RPMI8226 (cell line): Measurements from ENCODE around the gene ABCA4.

Source experiments
- DNase-seq: peaks from one replicate; pipeline ENCODE4 v3.0.0-alpha.2; 2015

Gene ABCA4

DNA sequence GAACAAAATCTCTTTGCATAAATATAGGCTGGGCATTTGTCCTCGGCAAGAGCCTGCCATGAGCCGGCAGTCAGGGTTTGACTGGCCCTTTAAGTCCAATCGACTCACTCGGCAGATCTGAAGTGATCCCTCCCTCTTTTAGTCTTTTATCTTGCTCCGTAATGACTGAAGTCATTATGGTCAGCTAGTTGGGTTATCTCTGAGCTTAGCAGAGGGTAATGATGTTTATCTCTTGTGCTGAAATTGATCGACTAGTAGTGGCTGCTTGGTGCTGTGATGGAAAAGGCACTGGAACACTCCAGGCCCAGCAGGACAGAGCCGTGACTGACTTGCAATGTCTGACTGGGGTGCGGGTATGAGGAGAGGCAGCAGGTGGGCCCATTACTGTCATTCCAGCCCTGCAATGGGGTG is 468 bp upstream of the ABCA4 start:
- no peak for DNase-seq

DNA sequence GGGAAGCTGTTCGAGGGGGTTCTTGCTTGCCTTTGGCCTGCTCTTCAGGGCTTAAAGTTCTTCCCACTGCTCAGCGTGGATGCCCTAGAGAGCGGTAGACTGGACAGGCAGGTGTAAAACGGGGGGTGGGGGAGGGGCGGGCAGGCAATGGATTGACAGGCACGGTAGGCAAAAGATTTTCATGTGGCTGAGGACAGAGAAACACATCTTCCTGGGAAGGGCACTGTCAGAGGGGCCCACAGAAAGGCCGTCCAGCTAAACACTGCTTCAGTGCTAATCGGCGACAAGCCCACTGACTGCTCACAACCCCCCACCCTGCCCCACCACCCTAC is 412 bp downstream of the ABCA4 start:
- no peak for DNase-seq

DNA sequence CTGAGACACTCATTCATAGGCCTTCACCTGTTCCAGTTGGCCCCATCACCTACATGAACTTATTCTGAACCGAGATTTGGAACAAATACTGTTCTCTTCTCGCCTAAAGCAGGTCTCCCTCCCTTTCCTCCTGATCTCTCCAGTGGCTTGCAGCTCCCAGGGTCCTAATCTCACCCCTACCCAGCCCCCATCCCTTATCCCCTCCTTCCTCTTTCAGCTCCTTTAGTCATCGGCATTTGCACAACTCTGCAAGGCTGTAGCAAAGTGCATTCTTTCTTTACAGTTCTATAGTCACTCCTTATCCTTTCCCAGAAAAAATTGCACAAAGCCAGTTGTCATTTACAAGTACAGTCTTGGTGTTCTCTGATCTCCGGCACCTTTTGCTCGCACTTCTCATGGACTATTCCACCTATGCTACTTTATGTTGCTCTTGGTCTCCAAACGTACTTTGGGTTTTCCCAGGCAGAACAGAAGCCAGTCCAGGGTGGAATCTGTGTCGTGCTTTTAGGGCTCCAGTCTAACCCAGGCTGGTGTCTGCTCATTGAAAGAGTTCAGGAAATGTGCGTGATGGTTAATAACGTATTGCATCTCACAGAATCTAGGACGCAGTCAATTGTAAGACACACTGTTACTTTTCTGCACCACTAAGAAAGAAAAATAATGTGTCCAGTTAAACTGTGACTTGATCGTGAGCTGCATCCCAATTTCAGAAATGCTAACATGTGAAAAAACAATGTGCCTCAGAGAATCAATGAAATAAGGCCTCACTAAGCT is 965 bp downstream of the ABCA4 start:
- no peak for DNase-seq

DNA sequence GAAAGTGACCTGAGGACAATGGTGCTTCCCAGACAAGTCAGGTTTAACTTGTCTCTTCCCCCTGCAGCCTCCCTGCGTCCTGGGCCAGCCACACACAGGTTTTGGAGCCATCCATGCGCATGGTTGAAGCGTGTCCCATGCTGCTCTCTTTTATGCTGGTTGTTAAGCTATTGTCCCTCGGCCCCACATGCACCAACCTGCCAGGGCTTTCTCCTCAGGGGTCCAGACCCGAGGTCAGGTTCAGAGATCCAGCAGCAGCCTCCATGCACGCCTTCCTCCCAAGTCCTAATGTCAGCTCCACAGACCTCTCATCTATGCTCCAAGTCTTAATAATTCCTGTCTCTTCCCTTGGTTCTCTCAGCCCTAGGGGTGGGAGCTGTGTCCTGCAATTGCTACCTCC is 1.6 kb downstream of the ABCA4 start:
- DNase-seq, result no peak

DNA sequence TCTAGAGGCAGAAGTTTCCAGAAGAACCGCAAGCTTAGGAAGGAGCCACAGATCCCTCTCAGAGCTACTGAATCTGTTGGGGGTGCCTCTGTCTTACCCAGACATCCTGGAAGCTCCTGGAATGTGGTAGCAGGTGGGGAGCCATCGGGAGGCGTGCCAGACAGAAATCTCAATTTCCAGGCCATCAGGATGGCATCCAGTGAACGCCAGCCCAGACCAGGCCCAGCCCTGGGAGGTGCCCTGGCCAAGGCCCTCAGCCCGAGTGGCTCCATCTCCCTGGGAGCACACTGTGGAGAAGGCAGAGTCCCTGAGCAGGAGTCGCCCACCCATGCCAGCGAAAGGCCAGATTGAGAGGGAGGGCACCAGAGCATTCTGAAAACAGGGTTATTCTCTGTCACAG is 2.5 kb downstream of the ABCA4 start:
- no peak for DNase-seq

DNA sequence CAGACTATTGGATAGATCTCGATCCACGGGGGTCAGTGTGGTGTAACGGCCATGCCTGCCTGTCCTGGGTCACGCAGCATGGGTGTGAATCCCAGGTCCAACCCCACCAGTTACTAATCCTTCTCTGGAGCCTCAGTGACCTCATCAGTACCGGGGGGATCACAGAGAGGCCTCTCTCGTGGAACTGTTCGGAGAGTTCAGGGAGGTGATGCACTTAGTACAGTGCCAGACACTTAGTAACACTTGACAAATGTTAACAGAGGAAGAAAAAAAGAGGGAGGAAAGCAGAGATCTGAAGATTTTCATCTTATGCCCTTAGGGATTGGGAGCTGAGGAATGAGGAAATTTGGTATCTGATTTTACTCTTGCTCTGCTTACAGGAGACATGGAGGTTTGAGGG is 2.9 kb downstream of the ABCA4 start:
- no peak for DNase-seq

DNA sequence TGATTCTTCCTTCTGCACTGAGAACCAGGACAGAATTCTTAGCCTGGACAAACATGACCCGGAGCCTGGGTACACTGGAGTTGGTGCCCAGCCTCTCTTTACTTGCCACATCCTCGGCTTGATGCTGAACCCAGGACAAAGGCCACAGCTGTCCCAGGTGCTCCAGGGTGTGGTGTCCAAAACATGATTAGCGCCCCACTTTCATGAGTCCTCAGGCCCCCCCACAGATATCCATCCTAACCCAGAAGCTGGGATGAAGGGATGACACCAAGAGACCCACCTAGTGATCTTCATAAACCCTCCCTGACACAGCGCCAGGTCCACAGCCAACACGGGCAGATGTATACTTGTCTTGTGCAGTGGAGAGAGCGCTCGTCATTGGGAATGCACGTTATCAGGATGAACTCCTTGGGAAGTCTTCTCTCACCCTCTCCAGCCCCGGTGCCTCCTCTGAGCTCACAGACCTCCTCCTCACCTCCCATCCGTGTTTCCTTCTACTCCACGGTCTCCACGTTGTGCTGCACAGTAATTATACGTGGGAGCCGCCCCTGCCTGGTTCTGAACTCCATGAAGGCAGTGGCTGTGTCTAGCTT is 3.6 kb downstream of the ABCA4 start:
- no peak for DNase-seq

DNA sequence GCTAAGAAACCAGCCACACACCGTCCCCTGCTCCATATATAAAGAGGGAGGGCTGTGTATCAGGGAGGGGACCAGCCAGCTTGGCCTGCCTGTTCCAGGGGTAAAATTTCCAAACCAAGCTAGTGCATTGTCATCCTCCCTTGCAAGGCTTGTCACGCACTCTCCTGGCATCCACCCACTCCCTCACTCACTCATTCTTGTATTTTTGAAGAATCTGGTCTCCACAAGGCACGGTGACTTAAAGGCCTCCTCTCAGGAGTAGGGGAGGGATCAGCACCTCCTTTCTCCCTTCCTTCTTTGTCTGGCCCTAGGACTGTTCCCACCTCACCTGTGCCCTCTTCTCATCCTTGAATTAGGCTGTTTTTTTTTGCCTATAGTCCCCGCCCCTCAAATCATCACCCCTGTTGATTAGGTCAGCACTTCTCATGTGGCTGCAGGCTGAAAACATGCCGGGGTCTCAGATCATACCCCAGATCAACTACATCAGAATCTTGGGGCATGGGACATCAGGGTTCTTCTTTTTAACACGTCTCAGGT is 5.0 kb downstream of the ABCA4 start:
- no peak for DNase-seq

DNA sequence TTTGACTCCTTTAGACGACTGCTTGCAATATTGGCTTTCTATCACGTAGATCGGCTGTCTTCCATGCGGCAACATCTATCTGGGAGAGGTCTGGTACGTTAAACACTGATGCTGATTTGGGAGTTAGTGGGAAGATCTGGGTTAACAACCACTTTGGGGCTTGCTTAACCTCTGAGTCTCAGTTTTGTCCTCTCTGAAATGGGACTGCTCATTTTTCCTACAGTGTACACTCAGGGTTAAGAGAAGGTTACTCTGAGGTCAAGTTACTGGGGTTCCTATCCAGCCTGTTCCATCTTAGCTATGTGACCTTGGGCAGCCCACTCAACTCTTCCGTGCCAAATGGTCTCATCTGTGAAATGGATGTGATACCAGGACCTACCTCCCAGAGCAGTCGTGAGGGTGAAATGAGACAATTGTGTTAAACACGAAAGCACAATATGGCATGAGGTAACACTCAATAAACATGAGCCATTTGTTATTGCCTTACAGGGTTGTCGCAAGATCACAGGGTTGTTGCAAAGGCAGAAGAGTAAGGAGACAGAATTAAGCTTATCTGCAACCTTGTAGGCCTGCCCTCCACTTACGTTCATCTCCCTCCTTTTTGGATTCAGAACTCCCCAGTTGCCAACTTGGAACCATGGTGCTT is 5.6 kb downstream of the ABCA4 start:
- no peak for DNase-seq

DNA sequence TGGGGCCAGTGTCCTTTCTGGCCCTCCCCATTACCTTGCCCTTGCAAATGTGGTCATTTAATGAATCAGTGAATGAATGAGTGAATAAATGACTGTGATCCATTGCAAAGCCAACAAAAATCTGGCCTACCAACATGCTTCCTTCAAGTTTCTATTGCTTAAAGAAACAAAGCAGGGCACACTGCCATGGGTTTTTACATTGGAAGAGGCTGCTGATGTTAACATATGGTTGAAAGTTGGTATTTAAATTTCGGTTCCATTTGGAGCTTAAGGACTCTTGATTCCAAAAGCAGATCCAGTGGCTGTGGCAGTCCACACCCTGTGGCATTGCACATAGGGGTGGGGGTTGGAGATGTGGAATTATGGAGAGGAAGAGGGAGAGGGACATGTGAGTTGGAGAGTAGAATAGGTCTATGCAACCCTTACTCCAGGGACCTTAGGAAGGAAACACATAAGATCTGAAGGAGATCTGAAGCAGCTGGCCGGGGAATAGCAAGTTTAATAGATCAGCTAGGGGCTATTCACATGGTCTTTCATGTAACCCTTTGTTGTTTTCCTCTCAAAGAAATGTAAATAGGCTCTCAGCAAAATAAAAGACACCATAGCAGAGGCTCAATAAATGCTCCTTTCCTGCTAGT is 7.2 kb downstream of the ABCA4 start:
- no peak for DNase-seq

DNA sequence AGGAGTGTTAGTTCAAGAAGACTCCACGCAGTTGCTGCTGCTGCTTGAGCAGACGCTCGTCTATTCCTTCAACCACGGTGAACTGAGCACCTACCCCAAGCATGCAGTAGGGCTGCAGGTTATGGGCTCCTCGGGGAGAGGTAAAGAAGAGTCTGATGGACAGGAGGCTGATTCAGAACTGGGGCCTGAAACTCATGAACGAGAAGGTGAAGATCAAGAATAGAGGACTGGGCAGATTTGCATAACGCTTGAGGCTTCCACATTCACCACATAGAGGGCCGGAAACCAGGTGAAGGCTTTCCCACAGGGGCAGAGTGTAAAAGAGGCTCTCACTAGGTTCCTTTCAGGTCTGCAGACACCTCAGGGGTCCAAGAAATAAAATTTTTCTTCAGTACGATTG is 9.1 kb downstream of the ABCA4 start:
- no peak for DNase-seq

DNA sequence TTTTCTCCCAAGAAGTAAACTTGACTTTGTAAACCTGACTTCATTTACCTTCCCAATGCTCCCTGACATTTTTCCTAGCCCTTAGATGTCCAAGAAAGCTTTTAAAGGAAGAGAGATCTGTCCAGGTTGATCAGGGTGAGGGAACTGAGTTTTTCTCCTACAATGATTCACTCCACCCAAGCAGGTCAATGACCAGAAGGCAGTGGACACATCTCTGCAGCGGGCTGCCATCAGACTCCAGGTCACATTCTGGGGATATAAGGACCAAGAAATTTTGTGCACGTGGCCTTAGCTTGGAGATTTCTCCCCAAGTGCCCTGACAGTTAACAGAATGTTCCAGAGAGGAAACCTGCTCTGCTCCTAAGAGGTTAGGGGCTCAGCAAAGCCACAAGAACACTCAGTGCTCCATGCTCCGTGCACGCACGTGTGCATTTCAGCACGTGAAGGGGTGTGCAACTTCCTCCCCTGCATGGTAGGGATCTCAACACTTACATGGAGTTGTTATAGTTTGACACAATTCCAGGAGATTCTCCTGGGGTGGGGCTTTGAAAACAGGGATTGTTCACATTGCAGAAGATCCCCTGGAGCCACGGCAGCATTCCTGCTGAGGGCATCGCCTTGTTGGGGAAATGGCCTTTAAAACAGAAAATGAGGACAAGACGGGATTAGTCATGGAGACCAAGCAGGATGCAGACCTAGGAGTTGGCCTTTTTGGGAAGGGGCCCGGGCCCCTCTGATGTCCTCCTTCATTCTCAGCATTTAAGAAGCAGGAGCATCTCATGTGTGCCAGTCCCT is 9.8 kb downstream of the ABCA4 start:
- no peak for DNase-seq

DNA sequence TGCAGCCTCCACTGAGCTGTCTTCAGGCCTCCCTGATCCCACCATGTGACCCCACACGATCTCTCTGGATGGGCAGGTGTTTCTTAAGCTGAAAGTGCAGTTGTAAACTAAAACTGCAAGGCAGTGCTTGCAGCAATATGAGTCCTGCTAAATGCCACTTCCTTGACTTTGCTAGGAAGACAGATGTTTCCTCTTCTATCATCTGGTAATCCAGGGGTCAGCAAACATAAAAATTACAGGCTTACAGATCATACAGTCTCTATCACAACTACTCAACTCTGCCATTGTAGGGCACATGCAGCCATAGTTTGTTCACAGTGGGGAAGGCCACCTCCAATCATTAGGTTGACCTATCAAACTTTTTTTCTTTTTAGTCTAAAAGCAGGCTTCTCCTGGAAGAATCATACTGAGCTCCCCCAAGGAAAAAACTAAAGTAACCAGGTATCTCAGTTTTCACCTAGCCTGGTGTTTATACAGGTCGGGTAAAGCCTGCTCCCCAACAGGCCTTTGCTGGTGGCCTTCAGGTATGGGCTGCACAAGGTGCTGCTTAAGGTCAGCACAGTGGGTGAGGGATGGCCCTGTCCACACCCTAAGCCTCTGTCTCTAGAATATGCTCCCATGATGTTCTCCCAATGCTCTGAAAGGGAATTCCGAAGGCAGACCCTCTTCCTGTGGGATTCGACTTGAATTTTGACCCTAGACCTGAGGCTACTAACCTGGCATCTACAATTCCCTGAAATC is 10.8 kb downstream of the ABCA4 start:
- no peak for DNase-seq

DNA sequence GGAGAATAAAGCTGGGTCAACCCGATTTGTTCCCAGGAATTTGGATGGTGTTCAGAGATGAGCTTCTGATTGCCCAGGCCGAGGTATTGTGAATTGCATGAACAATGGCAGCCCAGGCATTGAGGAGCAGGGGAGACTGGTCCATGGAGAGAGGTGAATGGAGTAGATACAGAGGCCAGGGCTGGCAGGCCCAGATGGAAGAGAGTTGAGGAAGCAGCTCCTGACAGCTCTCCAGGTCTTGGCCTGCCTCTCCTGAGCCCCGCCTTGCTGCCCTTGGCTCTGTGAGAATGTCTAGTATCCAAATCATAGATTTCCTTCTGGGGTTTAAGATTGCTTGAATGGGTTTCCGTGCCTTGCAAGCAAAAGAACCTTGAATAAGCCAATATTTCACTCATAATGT is 11.5 kb downstream of the ABCA4 start:
- no peak for DNase-seq

DNA sequence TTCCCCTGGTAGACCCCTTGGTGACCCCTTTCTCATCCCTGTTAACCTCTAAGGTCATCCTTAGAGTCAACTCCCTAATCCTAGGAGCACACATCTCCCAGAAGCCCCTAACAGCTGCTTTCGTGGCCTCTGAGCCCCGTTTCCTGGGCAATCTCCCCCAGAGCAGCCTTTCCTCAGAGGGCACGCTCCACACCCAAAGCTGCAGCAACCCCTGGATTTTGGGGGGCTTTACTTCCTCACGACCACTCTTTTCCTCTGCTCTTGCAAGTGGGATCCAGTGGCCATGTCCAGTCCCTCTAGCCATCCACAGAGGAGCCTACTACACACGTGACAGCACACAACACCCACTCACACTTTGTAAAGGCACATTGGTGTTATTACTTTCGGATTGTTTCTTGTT is 13.8 kb downstream of the ABCA4 start:
- no peak for DNase-seq

DNA sequence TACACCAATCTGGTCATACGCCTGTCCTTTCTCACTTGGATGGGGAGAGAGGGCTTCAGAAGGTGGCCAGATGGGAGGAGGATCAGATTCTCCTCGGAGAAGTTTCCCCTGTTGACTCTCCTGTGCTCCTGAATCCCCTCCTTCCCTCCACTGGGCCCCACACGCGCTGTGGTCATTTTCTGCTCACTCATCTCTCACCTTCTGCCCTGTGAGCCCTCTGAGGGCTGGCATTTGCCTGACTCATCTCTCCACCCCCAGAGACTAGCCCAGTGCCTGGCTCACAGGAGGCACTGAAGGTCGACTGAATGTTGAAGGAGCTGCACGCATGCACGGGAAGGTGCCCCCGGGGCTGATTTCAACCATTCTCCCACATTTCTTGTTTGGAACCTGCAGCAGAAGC is 14.2 kb downstream of the ABCA4 start:
- no peak for DNase-seq

DNA sequence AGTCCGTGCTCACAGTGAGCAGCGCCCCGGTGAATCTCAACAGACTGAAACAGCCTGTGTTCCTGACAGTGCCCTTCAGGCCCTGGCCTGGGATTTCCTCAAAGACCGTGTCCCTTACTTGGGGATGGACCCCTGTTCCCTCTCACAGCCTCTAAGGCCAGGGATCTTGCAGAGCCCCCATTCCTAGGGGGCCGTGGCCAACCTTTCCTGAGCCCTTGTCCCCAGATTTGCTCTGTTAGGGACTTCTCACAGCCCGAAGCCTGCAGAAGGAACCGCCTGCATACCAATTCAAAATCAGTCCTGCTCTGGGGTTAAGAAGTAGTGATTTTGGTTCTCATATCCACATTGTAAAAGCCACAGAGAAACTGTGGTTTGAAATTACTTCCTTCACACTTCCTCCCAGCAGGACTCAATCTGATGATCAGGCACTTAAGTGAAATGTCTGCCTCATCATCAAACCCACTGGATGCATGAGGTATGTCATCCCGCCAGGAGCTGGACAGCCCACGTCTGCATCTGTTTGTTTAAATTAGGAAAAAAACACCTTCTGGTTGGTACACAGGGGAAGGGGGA is 14.9 kb downstream of the ABCA4 start:
- peak; percentile 22 for DNase-seq

DNA sequence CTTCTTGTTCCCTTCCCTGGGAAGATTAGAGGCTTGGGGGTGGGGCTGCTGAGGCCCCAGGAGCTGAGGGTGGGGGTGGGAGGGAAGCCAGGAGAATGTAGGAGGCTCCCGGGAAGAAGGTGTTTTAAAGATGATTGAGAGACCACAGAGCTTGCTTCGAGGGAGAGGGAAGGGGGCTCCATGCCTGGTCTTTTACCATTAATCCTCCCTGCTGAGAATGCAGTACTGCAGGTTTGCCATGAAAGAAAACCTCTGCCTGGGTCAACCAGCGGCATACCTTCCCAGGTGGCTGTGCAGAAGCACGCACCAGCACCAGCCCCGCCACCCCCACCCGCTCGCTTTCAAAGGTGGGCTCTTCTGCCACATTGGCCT is 15.4 kb downstream of the ABCA4 start:
- DNase-seq, result no peak

DNA sequence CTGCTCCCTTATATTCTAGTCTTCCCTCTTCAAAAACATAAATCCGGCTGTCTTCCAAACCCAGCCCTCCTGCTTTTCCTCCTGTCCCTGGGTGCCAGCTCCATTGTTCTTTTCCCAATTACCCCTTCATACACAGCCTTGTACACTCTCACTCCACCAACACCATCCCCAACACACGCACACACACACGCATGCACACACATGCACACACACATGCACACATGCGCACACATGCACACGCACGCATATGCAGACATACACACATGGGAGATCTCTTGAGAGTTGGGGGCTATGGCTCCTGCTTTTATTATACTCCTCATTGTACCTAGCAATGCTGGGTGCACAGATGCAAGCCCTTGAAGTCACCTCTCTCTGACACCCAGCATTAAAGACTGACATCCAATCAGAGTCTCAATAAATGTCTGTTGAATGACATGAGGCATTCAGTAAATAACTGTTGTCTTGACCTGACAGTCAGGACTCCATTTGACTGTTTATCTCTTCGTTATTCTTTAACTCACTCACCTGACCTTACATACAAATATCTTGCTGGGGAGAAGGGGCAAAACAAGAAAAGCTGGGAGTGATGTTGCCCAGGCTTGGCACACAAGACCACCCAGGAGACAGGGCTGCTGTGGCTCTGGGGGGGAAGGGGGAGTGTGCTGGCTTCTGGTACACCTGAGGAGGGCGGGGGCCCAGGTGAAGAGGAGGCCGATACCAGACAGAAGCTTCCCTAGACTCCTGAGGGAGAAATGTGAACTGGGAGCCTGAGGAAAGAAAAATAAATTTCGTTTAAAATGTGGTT is 16.0 kb downstream of the ABCA4 start:
- no peak for DNase-seq

DNA sequence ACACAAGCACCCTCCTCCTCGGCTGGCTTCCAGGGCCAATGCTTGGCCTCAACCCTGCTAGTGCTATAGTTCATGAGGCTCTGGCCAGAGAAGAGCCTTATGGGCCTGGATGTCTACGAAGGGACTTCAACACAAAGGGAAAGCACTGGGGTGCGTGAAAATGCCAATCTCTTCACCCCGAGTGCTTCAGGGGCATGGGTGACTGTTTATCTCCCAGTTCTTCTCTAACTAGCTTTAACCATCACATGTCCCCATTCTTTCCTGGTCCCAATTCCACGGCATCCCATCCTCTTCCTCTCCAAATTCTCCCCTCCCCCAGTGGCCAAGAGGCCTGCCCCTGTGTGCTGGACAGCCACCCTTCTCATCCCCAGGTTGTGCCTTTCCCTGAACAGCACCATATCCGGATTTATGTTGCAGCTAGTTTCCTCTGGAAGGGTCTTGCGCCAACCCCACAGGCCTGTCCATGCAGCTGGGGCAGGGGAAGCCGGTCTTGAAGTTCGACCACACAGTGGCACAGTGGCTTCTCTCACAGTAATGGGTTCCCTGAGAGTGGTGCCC is 16.7 kb downstream of the ABCA4 start:
- no peak for DNase-seq

DNA sequence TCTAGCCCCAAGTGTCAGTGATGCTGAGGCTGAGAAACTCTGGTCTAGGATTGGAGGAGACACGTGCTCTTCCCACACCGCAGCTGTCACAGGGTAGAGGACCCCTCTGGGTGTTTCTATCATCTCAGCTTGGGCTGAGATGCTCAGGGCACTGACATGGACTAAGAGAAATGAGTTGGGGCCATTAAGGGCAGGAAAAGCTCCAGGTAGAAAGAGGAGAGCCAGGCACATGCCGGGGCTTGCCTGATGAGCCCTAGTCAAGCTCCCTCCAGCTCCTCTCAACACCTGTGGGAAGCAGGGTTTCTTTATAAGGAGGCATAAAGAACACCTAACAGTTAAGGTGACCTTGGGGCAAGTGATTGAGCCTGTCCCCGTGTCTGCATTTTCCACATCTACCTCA is 17.3 kb downstream of the ABCA4 start:
- no peak for DNase-seq
